PC-9 (cell line): ENCODE measurements around the gene CD200R1L. TPM values are rescaled to one million over a fixed set of nuclear protein-coding genes. Genes with fewer than 3 reads are reported as not detected.

Experiments
- BruUV-seq: library from RNA; stranded (reverse); fragments of 400-500 nt; replicated peaks from 2 replicates; lab custom pipeline; 2021; lab: Mats Ljungman, UMichigan
- CTCF ChIA-PET: fragments of 300-600 bp; sonication (Branson Sonifier 250); formaldehyde crosslinking; loops from one replicate; lab custom pipeline; 2022; ENCODE audit warnings: antibody characterized with exemption; lab: Charles Lee
- POLR2A ChIA-PET: fragments of 300-600 bp; sonication (Branson Sonifier 250); formaldehyde crosslinking; loops from one replicate; lab custom pipeline; 2022; ENCODE audit warnings: antibody characterized with exemption; ENCODE audit not compliant: unreplicated experiment; lab: Charles Lee
- DNase-seq, 2 experiments: peaks; one replicate each; pipeline versions ENCODE4 v3.0.0 to v3.0.0-alpha.2; 2015 to 2022; ENCODE audit warnings: mixed read lengths in 1 of 2
- H2AFZ ChIP-seq: fragments of 200-600 bp; sonication (generic); 2 replicates; pipeline ENCODE4 v1.8.1; 2017; ENCODE audit warnings: antibody characterized with exemption
- H3F3A ChIP-seq: fragments of 200-600 bp; sonication (generic); 2 replicates; pipeline ENCODE4 v1.8.1; 2017; ENCODE audit warnings: antibody characterized with exemption, mild to moderate bottlenecking, low read depth; ENCODE audit not compliant: insufficient read depth
- H3K27ac ChIP-seq: fragments of 200-600 bp; sonication (generic); 2 replicates; pipeline ENCODE4 v1.6.1; 2016; ENCODE audit warnings: mixed run types
- H3K27me3 ChIP-seq: fragments of 200-600 bp; sonication (generic); 2 replicates; pipeline ENCODE4 v1.6.1; 2016; ENCODE audit warnings: low read depth, mixed run types; ENCODE audit not compliant: insufficient read depth
- H3K36me3 ChIP-seq: fragments of 200-600 bp; sonication (generic); 2 replicates; pipeline ENCODE4 v1.6.1; 2016; ENCODE audit warnings: low read depth, mixed run types
- H3K4me1 ChIP-seq: fragments of 200-600 bp; sonication (generic); replicated peaks from 2 replicates; pipeline ENCODE4 v1.6.1; 2016; ENCODE audit warnings: mixed run types; ENCODE audit not compliant: insufficient read depth
- H3K4me2 ChIP-seq: fragments of 200-600 bp; sonication (generic); 2 replicates; pipeline ENCODE4 v1.6.1; 2017; ENCODE audit warnings: mixed run types
- H3K4me3 ChIP-seq: fragments of 200-600 bp; sonication (generic); 2 replicates; pipeline ENCODE4 v1.6.1; 2016; ENCODE audit warnings: mixed run types
- H3K79me2 ChIP-seq: fragments of 200-600 bp; sonication (generic); 2 replicates; pipeline ENCODE4 v1.6.1; 2017; ENCODE audit warnings: low read depth, mixed run types
- H3K9me2 ChIP-seq: fragments of 200-600 bp; sonication (generic); 2 replicates; pipeline ENCODE4 v1.8.1; 2017; ENCODE audit warnings: mild to moderate bottlenecking; ENCODE audit not compliant: insufficient read depth
- H3K9me3 ChIP-seq: fragments of 200-600 bp; sonication (generic); 2 replicates; pipeline ENCODE4 v1.8.1; 2016; ENCODE audit warnings: low read depth; ENCODE audit not compliant: insufficient read depth
- H4K20me1 ChIP-seq: fragments of 200-600 bp; sonication (generic); 2 replicates; pipeline ENCODE4 v1.8.1; 2017; ENCODE audit not compliant: insufficient read depth
- CTCF ChIP-seq: fragments of 200-600 bp; sonication (generic); conservative IDR thresholded peaks from 2 replicates; pipeline ENCODE4 v1.6.1; 2017; ENCODE audit warnings: mixed run types, antibody characterized with exemption, mild to moderate bottlenecking, moderate library complexity
- EZH2 ChIP-seq: fragments of 200-600 bp; sonication (generic); IDR thresholded peaks from 2 replicates; pipeline ENCODE4 v1.8.0; 2017; ENCODE audit warnings: antibody characterized with exemption, low read depth
- intact Hi-C: fragments of 100-400 bp; cut with micrococcal nuclease; formaldehyde crosslinking; loops from one replicate; pipeline ENCODE4 v1.10.0; 2022; ENCODE audit not compliant: unreplicated experiment
- total RNA-seq: library from RNA; stranded (reverse); gene quantifications from 2 replicates; pipeline ENCODE4 v1.2.3, GENCODE V29; 2021

CD200R1L gene
- total RNA-seq, 1 experiment from 2014 or later = 0.37 TPM

- H3K79me2 ChIP-seq = no peaks in the 10 kb centered on the region
- intact Hi-C loops = no loop called here
- H3K27me3 ChIP-seq = no peaks in the 10 kb centered on the region
- H3K4me3 ChIP-seq = no peak overlapping the region
- DNase-seq = no peak
- H3K36me3 ChIP-seq = no peaks in the 10 kb centered on the region
- TF ChIP-seq CTCF (no peak), EZH2 (no peak)
- 0 out of 2 replicates have a peak, but pooled peaks cover 8% of the 10 kb centered on the region for H3F3A ChIP-seq
- H3K9me3 ChIP-seq = peaks cover 6% of the 10 kb centered on the region; the same call in 1 of the 2 replicates
- 0 out of 2 replicates have a peak, but pooled peaks cover 5% of the 10 kb centered on the region for H3K9me2 ChIP-seq
- H2AFZ ChIP-seq = peak overlapping the region; percentile 71
- BruUV-seq = no TSS peak
- ChIA-PET POLR2A (no interaction called here), CTCF (no interaction called here)
- no peaks in the 10 kb centered on the region for H4K20me1 ChIP-seq
- 0 out of 2 replicates have a peak, but pooled peaks cover 9% of the 10 kb centered on the region for H3K4me1 ChIP-seq
- H3K4me2 ChIP-seq = peak overlapping the region; percentile 48
- no peak overlapping the region for H3K27ac ChIP-seq
Observed at GRCh38 chr3:112858410-112859069, 11.9 kb upstream of the CD200R1L start.

- DNase-seq = no peak
- POLR2A ChIA-PET = interaction anchor here (0.7 kb wide), 1 partner anchor 28 kb away, joined by 4 read pairs; no protein-coding TSS in a partner anchor
- H3K27me3 ChIP-seq = no peaks in the 10 kb centered on the region
- H3K79me2 ChIP-seq = no peaks in the 10 kb centered on the region
- no TSS peak for BruUV-seq
- H3K27ac ChIP-seq = no peak overlapping the region
- 0 out of 2 replicates have a peak, but pooled peaks cover 9% of the 10 kb centered on the region for H3K4me1 ChIP-seq
- H3K9me3 ChIP-seq = peaks cover 6% of the 10 kb centered on the region; the same call in 1 of the 2 replicates
- H2AFZ ChIP-seq = 0 out of 2 replicates have a peak overlapping the region, but pooled peaks have one; percentile 32
- no peaks in the 10 kb centered on the region for H3K36me3 ChIP-seq
- H3K9me2 ChIP-seq = 0 out of 2 replicates have a peak, but pooled peaks cover 5% of the 10 kb centered on the region
- H3F3A ChIP-seq = 0 out of 2 replicates have a peak, but pooled peaks cover 8% of the 10 kb centered on the region
- intact Hi-C loops = no loop called here
- no peak for TF ChIP-seq EZH2
- no peak for TF ChIP-seq CTCF
- CTCF ChIA-PET = no interaction called here
- no peak overlapping the region for H3K4me3 ChIP-seq
- no peaks in the 10 kb centered on the region for H4K20me1 ChIP-seq
- H3K4me2 ChIP-seq = no peak overlapping the region
Observed at GRCh38 chr3:112857526-112857925, 10.9 kb upstream of the CD200R1L start.

GRCh38 chr3:112856537-112856936 is 9.9 kb upstream of the CD200R1L start:
- Histone ChIP-seq H3K36me3 (no peaks in the 10 kb centered on the region), H3F3A (0 out of 2 replicates have a peak, but pooled peaks cover 8% of the 10 kb centered on the region), H3K27me3 (no peaks in the 10 kb centered on the region), H3K4me1 (0 out of 2 replicates have a peak, but pooled peaks cover 9% of the 10 kb centered on the region), H3K9me2 (0 out of 2 replicates have a peak, but pooled peaks cover 5% of the 10 kb centered on the region), H4K20me1 (no peaks in the 10 kb centered on the region), H3K4me3 (no peak overlapping the region), H2AFZ (no peak overlapping the region), H3K79me2 (no peaks in the 10 kb centered on the region), H3K4me2 (no peak overlapping the region), H3K9me3 (peaks cover 6% of the 10 kb centered on the region; the same call in 1 of the 2 replicates), H3K27ac (no peak overlapping the region)
- DNase-seq = no peak
- CTCF ChIA-PET = no interaction called here
- TF ChIP-seq EZH2 (no peak), CTCF (no peak)
- intact Hi-C loops = no loop called here
- POLR2A ChIA-PET = interaction anchor here (0.7 kb wide), 1 partner anchor 29 kb away, joined by 4 read pairs; no protein-coding TSS in a partner anchor
- BruUV-seq = no TSS peak
